H1 (cell line): Measurements from ENCODE around the gene C3orf52. TPM values are rescaled to one million over a fixed set of nuclear protein-coding genes. Genes with fewer than 3 reads are reported as not detected.

Experiments
- CTCF ChIA-PET: fragments of 300-600 bp; sonication (Branson Sonifier 250); formaldehyde crosslinking; loops from one replicate; lab custom pipeline; 2021; ENCODE audit not compliant: partially characterized antibody; lab: Charles Lee
- POLR2A ChIA-PET: fragments of 300-600 bp; sonication (Branson Sonifier 250); formaldehyde crosslinking; loops from one replicate; lab custom pipeline; 2021; ENCODE audit warnings: inconsistent platforms; ENCODE audit not compliant: partially characterized antibody; lab: Charles Lee
- DNase-seq, 2 experiments: peaks; one replicate each; pipeline versions ENCODE4 v3.0.0 to v3.0.0-alpha.2; 2010 to 2022; ENCODE audit warnings: low spot score in 2 of 2, low read depth in 1 of 2, mixed read lengths in 1 of 2
- FAIRE-seq: peaks from 2 replicates; lab custom pipeline; 2011; peaks lifted over from hg19 to GRCh38; lab: Jason Lieb, UNC
- H2AFZ ChIP-seq: 2 replicates; pipeline ENCODE4 v1.8.1; 2012; ENCODE audit warnings: low read length, inconsistent platforms
- H2AK5ac ChIP-seq: 2 replicates; pipeline ENCODE4 v1.6.1; 2013; ENCODE audit warnings: low read depth, low read length
- H2BK120ac ChIP-seq: replicated peaks from 2 replicates; pipeline ENCODE3; 2013; ENCODE audit warnings: low read depth, low read length, inconsistent platforms
- H2BK12ac ChIP-seq: 2 replicates; pipeline ENCODE4 v1.6.1; 2013; ENCODE audit warnings: low read depth, low read length
- H2BK15ac ChIP-seq: 2 replicates; pipeline ENCODE4 v1.6.1; 2013; ENCODE audit warnings: low read length
- H2BK20ac ChIP-seq: 2 replicates; pipeline ENCODE4 v1.6.1; 2013; ENCODE audit warnings: low read length
- H2BK5ac ChIP-seq: 2 replicates; pipeline ENCODE4 v1.6.1; 2013; ENCODE audit warnings: low read depth, low read length
- H3K14ac ChIP-seq: 2 replicates; pipeline ENCODE4 v1.6.1; 2013; ENCODE audit warnings: inconsistent platforms; ENCODE audit not compliant: insufficient read length
- H3K18ac ChIP-seq: 2 replicates; pipeline ENCODE4 v1.6.1; 2013; ENCODE audit warnings: low read length; ENCODE audit errors: extremely low read depth
- H3K23ac ChIP-seq: 2 replicates; pipeline ENCODE4 v1.6.1; 2013; ENCODE audit warnings: inconsistent platforms; ENCODE audit not compliant: insufficient read length
- H3K23me2 ChIP-seq: 2 replicates; pipeline ENCODE4 v1.6.1; 2013; ENCODE audit warnings: low read depth, low read length
- H3K27ac ChIP-seq: 2 replicates; pipeline ENCODE4 v1.6.1; 2011; ENCODE audit warnings: low read depth, low read length, inconsistent platforms
- H3K27me3 ChIP-seq, 4 experiments: replicated peaks in 1 of 4; 1 replicate in 1 of 4; 2 replicates in 3 of 4; pipeline versions ENCODE4 v1.6.1 to v1.8.1; 2011 to 2013; ENCODE audit warnings: low read length in 3 of 4, mild to moderate bottlenecking in 3 of 4, inconsistent platforms in 2 of 4, mixed read lengths in 2 of 4, moderate library complexity in 1 of 4; ENCODE audit not compliant: control insufficient read depth in 3 of 4, insufficient read depth in 3 of 4; ENCODE audit errors: extremely low read depth in 1 of 4
- H3K36me3 ChIP-seq, 4 experiments: 2 replicates each; pipeline versions ENCODE4 v1.6.1 to v1.8.1; 2011 to 2013; ENCODE audit warnings: mild to moderate bottlenecking in 4 of 4, low read length in 3 of 4, moderate library complexity in 2 of 4, control low read depth in 1 of 4, inconsistent platforms in 1 of 4; ENCODE audit not compliant: insufficient read depth in 4 of 4, control insufficient read depth in 2 of 4
- H3K4ac ChIP-seq: replicated peaks from 2 replicates; pipeline ENCODE3; 2013; ENCODE audit warnings: low read length, low read depth, mixed read lengths, inconsistent platforms; ENCODE audit not compliant: insufficient read length
- H3K4me1 ChIP-seq, 4 experiments: replicated peaks in 1 of 4; 1 replicate in 1 of 4; 2 replicates in 3 of 4; pipeline versions ENCODE4 v1.6.1 to v1.8.1; 2011 to 2013; ENCODE audit warnings: low read length in 3 of 4, inconsistent platforms in 2 of 4, mixed read lengths in 1 of 4; ENCODE audit not compliant: insufficient read depth in 4 of 4, control insufficient read depth in 3 of 4
- H3K4me2 ChIP-seq, 2 experiments: 2 replicates each; pipeline versions ENCODE4 v1.6.1 to v1.8.1; 2011 to 2013; ENCODE audit warnings: low read depth in 2 of 2, low read length in 2 of 2, control low read depth in 1 of 2, inconsistent platforms in 1 of 2, mild to moderate bottlenecking in 1 of 2; ENCODE audit not compliant: insufficient read depth in 1 of 2
- H3K4me3 ChIP-seq, 4 experiments: fragments of 200-600, 300-600 bp in 1 of 4; sonication (generic), shearing (Covaris generic), sonication (Bioruptor Twin) in 1 of 4; 2 replicates each; pipeline versions ENCODE4 v1.5.1 to v1.8.1; 2011 to 2016; ENCODE audit warnings: low read length in 4 of 4, low read depth in 3 of 4, control low read depth in 2 of 4, inconsistent platforms in 2 of 4, mild to moderate bottlenecking in 2 of 4, mixed read lengths in 1 of 4, moderate library complexity in 1 of 4; ENCODE audit not compliant: insufficient read depth in 2 of 4; ENCODE audit errors: extremely low read depth in 1 of 4
- H3K56ac ChIP-seq: replicated peaks from 2 replicates; pipeline ENCODE3; 2013; ENCODE audit warnings: low read depth, mild to moderate bottlenecking, mixed read lengths, low read length, inconsistent platforms; ENCODE audit not compliant: insufficient read length
- H3K79me1 ChIP-seq: 2 replicates; pipeline ENCODE4 v1.6.1; 2013; ENCODE audit warnings: low read depth, low read length, control low read depth
- H3K79me2 ChIP-seq, 2 experiments: 2 replicates each; pipeline versions ENCODE4 v1.6.1 to v1.8.1; 2012 to 2013; ENCODE audit warnings: low read length in 2 of 2, mild to moderate bottlenecking in 2 of 2, inconsistent platforms in 1 of 2; ENCODE audit not compliant: insufficient read depth in 2 of 2, control insufficient read depth in 1 of 2
- H3K9ac ChIP-seq, 4 experiments: replicated peaks in 1 of 4; 1 replicate in 1 of 4; 2 replicates in 3 of 4; pipeline versions ENCODE4 v1.6.1 to v1.8.1; 2011 to 2013; ENCODE audit warnings: low read depth in 3 of 4, low read length in 3 of 4, control low read depth in 2 of 4, mild to moderate bottlenecking in 2 of 4, moderate library complexity in 2 of 4, inconsistent platforms in 1 of 4; ENCODE audit errors: extremely low read depth in 1 of 4
- H3K9me3 ChIP-seq, 2 experiments: 2 replicates each; pipeline versions ENCODE4 v1.6.1 to v1.8.1; 2012 to 2013; ENCODE audit warnings: mild to moderate bottlenecking in 2 of 2, moderate library complexity in 2 of 2, control low read depth in 1 of 2, inconsistent platforms in 1 of 2, low read depth in 1 of 2, low read length in 1 of 2, mixed read lengths in 1 of 2; ENCODE audit not compliant: insufficient read depth in 2 of 2
- H4K20me1 ChIP-seq, 2 experiments: replicated peaks in 1 of 2; 2 replicates each; pipeline versions ENCODE3 to v1.8.1; 2011 to 2013; ENCODE audit warnings: inconsistent platforms in 2 of 2, low read length in 2 of 2, mild to moderate bottlenecking in 1 of 2; ENCODE audit not compliant: insufficient read depth in 2 of 2, control insufficient read depth in 1 of 2
- H4K5ac ChIP-seq: 2 replicates; pipeline ENCODE4 v1.6.1; 2013; ENCODE audit warnings: low read length, low read depth, mixed read lengths, inconsistent platforms; ENCODE audit not compliant: insufficient read length
- H4K8ac ChIP-seq: 2 replicates; pipeline ENCODE4 v1.8.0; 2013; ENCODE audit warnings: mild to moderate bottlenecking, moderate library complexity, low read length, inconsistent platforms; ENCODE audit not compliant: insufficient read depth; ENCODE audit errors: extremely low read depth
- H4K91ac ChIP-seq: replicated peaks from 2 replicates; pipeline ENCODE3; 2013; ENCODE audit warnings: low read length, mixed read lengths, inconsistent platforms; ENCODE audit not compliant: insufficient read length
- BACH1 ChIP-seq: IDR thresholded peaks from 2 replicates; pipeline ENCODE4 v1.6.1; 2012; ENCODE audit warnings: low read length, improper control_type of control experiment
- CHD1 ChIP-seq: IDR thresholded peaks from 2 replicates; pipeline ENCODE4 v1.6.1; 2012; ENCODE audit warnings: low read depth, low read length, improper control_type of control experiment
- CTBP2 ChIP-seq: IDR thresholded peaks from 2 replicates; pipeline ENCODE4 v1.7.0; 2011; ENCODE audit warnings: borderline replicate concordance, mild to moderate bottlenecking, moderate library complexity, mixed read lengths, low read length; ENCODE audit not compliant: insufficient read depth, insufficient read length
- HDAC2 ChIP-seq, 2 experiments: fragments of 300-600 bp in 1 of 2; sonication (generic) in 1 of 2; IDR thresholded peaks; 2 replicates each; pipeline ENCODE4 v1.6.1; 2011 to 2012; ENCODE audit warnings: low read depth in 2 of 2, low read length in 2 of 2, mild to moderate bottlenecking in 2 of 2, moderate library complexity in 2 of 2, borderline replicate concordance in 1 of 2, inconsistent platforms in 1 of 2
- JUN ChIP-seq: IDR thresholded peaks from 2 replicates; pipeline ENCODE4 v1.6.1; 2011; ENCODE audit warnings: low read depth, mild to moderate bottlenecking, improper control_type of control experiment, low read length
- JUND ChIP-seq: IDR thresholded peaks from 2 replicates; pipeline ENCODE4 v1.6.1; 2011; ENCODE audit warnings: mild to moderate bottlenecking, improper control_type of control experiment, low read length
- KDM1A ChIP-seq: fragments of 200-600, 300-600 bp; sonication (generic); IDR thresholded peaks from 2 replicates; pipeline ENCODE4 v1.7.1; 2016; ENCODE audit warnings: mild to moderate bottlenecking, low read length, borderline replicate concordance
- NANOG ChIP-seq: IDR thresholded peaks from 2 replicates; pipeline ENCODE4 v1.6.1; 2011; ENCODE audit warnings: low read length, low read depth, mild to moderate bottlenecking, inconsistent platforms; ENCODE audit not compliant: insufficient read depth, poor library complexity, severe bottlenecking
- POLR2AphosphoS5 ChIP-seq: IDR thresholded peaks from 2 replicates; pipeline ENCODE4 v1.6.1; 2011; ENCODE audit warnings: low read depth, low read length
- POU5F1 ChIP-seq: IDR thresholded peaks from 2 replicates; pipeline ENCODE4 v1.6.1; 2011; ENCODE audit warnings: low read depth, mild to moderate bottlenecking, low read length, moderate library complexity
- TAF7 ChIP-seq: optimal IDR thresholded peaks from 2 replicates; pipeline ENCODE3; 2011; ENCODE audit warnings: low read depth, mild to moderate bottlenecking, inconsistent platforms, low read length, moderate library complexity, borderline replicate concordance
- USF2 ChIP-seq: IDR thresholded peaks from 2 replicates; pipeline ENCODE4 v1.6.1; 2011; ENCODE audit warnings: low read length, improper control_type of control experiment
- YY1 ChIP-seq: IDR thresholded peaks from 2 replicates; pipeline ENCODE4 v1.6.1; 2011; ENCODE audit warnings: low read depth, mild to moderate bottlenecking, low read length
- WGBS, 2 experiments: shearing (Covaris generic) in 1 of 2; methylation state at CpG; one replicate each; pipeline versions ENCODE4 v1.1.6 to v1.1.7; 2013 to 2015; ENCODE audit warnings: low lambda C conversion rate in 2 of 2, mixed read lengths in 2 of 2, inconsistent platforms in 1 of 2, low coverage in 1 of 2, missing lambda C conversion rate in 1 of 2; ENCODE audit not compliant: insufficient replicate concordance in 2 of 2, insufficient coverage in 1 of 2, insufficient read length in 1 of 2; ENCODE audit errors: extremely low coverage in 1 of 2, missing lambda C conversion rate in 1 of 2; 5-methylcytosine and 5-hydroxymethylcytosine counted together
- polyA plus RNA-seq, 7 experiments: library from polyadenylated mRNA; depleted of rRNA in 3 of 7; stranded (reverse) in 5 of 7; unstranded in 2 of 7; fragments of >200 nt in 5 of 7; fragments of 200-250 nt in 2 of 7; gene quantifications; 1 replicate in 5 of 7; 2 replicates in 1 of 7; 4 replicates in 1 of 7; pipeline versions ENCODE4 v1.2.1 to v1.2.3, GENCODE V29; 2011 to 2013; ENCODE audit warnings: missing spikeins in 2 of 7, mixed read lengths in 2 of 7
- total RNA-seq: library from RNA; stranded (reverse); fragmentation: NEBNext Ultra II Directional; extraction: Animal tissue kit (Norgen Biotek cat#: 25700); gene quantifications from 2 replicates; pipeline ENCODE4 v1.2.1, GENCODE V29; 2021

The C3orf52 gene
- total and polyA plus RNA-seq, 2 of the 8 experiments (the other 6 are each of a cell fraction or from before 2014, with no cell fraction given) = 9.7 to 13.1 TPM

GRCh38 chr3:112042842-112043280, 43.3 kb upstream of the C3orf52 start:
- Histone ChIP-seq H3K79me1 (no peaks in the 10 kb centered on the region), H4K5ac (no peak overlapping the region), H3K23ac (no peak overlapping the region), H2AFZ (no peak overlapping the region), H2AK5ac (0 out of 2 replicates have a peak overlapping the region, but pooled peaks have one; percentile 4), H3K79me2 (no peaks in the 10 kb centered on the region), H3K9ac (no peak overlapping the region), H2BK12ac (no peak overlapping the region), H3K23me2 (no peaks in the 10 kb centered on the region), H3K14ac (no peak overlapping the region), H2BK20ac (no peak overlapping the region; the same call in 1 of the 2 replicates), H3K4me2 (no peak overlapping the region), H3K27me3 (no peaks in the 10 kb centered on the region), H3K9me3 (no peaks in the 10 kb centered on the region; a peak in 1 of 4 replicates), H4K91ac (no peak overlapping the region), H4K20me1 (no peaks in the 10 kb centered on the region), H3K36me3 (no peaks in the 10 kb centered on the region), H3K4me1 (peaks cover 0 to 3% (median 0%) of the 10 kb centered on the region in 4 experiments; a peak in 3 of 7 replicates), H4K8ac (no peak overlapping the region), H2BK120ac (no peak overlapping the region), H3K27ac (no peak overlapping the region), H3K56ac (no peak overlapping the region), H3K4ac (no peak overlapping the region), H2BK15ac (peak overlapping the region; percentile 10; the same call in 1 of the 2 replicates), H3K4me3 (no peak overlapping the region), H2BK5ac (no peak overlapping the region), H3K18ac (no peak overlapping the region)
- DNase-seq (no peak), FAIRE-seq (no peak)
- ChIA-PET POLR2A (no interaction called here), CTCF (interaction anchor here (0.6 to 5.6 kb wide), 30 partner anchors 10 to 519 kb away, joined by 3 to 47 read pairs (median 4); partner anchors contain the start of gene TMPRSS7)
- 88% methylated on average over 6 of the region's 6 CpGs; no CpG with 5 or more reads in 1 of the 2 experiments for whole genome bisulfite sequencing, 2 experiments
- TF ChIP-seq JUND = no peak
- TF ChIP-seq CTBP2 = no peak
- TF ChIP-seq POLR2AphosphoS5 = no peak
- TF ChIP-seq JUN = no peak
- no peak for TF ChIP-seq CHD1
- no peak for TF ChIP-seq POU5F1
- TF ChIP-seq YY1 = no peak
- TF ChIP-seq USF2 = no peak
- TF ChIP-seq NANOG = no peak
- TF ChIP-seq HDAC2 (IDR thresholded peaks at IDR 0.05; ENCODE audit: borderline replicate concordance in 1 of 2, low read depth in 2 of 2, low read length in 2 of 2) = no peak
- no peak for TF ChIP-seq KDM1A
- TF ChIP-seq TAF7 = no peak
- no peak for TF ChIP-seq BACH1
